Measurements from ENCODE around the gene HACE1.
"Not testable (repeated sequence)": the region's sequence is repeated elsewhere in the genome, so short reads cannot be mapped to it uniquely, and the experiment has no call there.

HACE1 gene

DNA sequence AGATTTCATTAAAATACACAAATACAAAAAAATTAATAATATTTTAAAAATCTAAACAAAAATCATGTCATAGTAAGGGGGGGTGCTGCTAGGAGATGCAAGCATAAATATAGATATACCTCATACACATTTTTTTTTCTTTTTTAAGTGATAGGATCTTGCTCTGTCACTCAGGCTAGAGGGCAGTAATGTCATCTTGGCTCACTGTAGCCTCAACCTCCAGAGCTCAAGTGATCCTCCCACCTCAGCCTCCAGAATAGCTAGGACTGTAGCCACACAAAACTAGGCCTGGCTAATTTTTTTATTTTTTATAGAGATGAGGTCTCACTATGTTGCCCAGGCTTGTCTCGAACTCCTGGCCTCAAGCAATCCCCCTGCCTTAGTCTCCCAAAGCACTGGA lies 90.8 kb downstream of the HACE1 start:
- no peak for ATAC-seq (ENCODE audit: low read depth)
- H3K4me1 ChIP-seq (ENCODE audit: insufficient read depth, poor library complexity, severe bottlenecking) = no peaks in the 10 kb centered on the region
- no peak for DNase-seq (ENCODE audit: low spot score)
- no peaks in the 10 kb centered on the region for H3K9me3 ChIP-seq (ENCODE audit: severe bottlenecking)
- H3K27me3 ChIP-seq (ENCODE audit: insufficient read depth, poor library complexity, severe bottlenecking) = no peaks in the 10 kb centered on the region
- TF ChIP-seq, protein P1, sequence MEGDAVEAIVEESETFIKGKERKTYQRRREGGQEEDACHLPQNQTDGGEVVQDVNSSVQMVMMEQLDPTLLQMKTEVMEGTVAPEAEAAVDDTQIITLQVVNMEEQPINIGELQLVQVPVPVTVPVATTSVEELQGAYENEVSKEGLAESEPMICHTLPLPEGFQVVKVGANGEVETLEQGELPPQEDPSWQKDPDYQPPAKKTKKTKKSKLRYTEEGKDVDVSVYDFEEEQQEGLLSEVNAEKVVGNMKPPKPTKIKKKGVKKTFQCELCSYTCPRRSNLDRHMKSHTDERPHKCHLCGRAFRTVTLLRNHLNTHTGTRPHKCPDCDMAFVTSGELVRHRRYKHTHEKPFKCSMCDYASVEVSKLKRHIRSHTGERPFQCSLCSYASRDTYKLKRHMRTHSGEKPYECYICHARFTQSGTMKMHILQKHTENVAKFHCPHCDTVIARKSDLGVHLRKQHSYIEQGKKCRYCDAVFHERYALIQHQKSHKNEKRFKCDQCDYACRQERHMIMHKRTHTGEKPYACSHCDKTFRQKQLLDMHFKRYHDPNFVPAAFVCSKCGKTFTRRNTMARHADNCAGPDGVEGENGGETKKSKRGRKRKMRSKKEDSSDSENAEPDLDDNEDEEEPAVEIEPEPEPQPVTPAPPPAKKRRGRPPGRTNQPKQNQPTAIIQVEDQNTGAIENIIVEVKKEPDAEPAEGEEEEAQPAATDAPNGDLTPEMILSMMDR (IDR thresholded peaks at IDR 0.05; ENCODE audit: poor library complexity, severe bottlenecking) = no peak
- H3K36me3 ChIP-seq (ENCODE audit: low read depth) = peaks cover 23% of the 10 kb centered on the region
- no peak overlapping the region for H3K4me3 ChIP-seq (ENCODE audit: severe bottlenecking)
- H3K27ac ChIP-seq (ENCODE audit: poor library complexity, severe bottlenecking) = no peak overlapping the region

DNA sequence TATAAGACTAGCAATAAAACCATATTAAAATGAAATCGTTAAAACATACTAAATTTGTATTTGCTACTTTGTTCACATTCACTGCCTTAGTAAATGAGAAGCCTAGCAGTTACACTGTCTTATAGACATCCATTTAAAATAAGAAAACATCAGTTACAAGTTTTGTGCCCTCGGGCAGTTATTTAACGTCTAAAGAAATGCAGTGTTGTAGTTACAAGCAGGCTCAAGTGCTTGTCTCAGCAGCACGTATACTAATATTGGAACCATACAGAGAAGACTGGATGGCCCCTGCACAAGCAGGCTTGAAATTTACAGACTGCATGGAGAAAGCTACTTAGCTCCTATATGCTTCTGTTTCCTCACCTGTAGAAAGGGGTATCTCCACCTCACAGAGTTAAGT lies 93.1 kb downstream of the HACE1 start:
- Histone ChIP-seq H3K9me3 (ENCODE audit: severe bottlenecking) (no peaks in the 10 kb centered on the region), H3K36me3 (ENCODE audit: low read depth) (peaks cover 20% of the 10 kb centered on the region), H3K4me3 (ENCODE audit: severe bottlenecking) (no peak overlapping the region), H3K27me3 (ENCODE audit: insufficient read depth, poor library complexity, severe bottlenecking) (no peaks in the 10 kb centered on the region), H3K4me1 (ENCODE audit: insufficient read depth, poor library complexity, severe bottlenecking) (no peaks in the 10 kb centered on the region), H3K27ac (ENCODE audit: poor library complexity, severe bottlenecking) (no peak overlapping the region)
- DNase-seq (ENCODE audit: low spot score) (no peak), ATAC-seq (ENCODE audit: low read depth) (no peak)
- TF ChIP-seq, protein P1 (IDR thresholded peaks at IDR 0.05; ENCODE audit: poor library complexity, severe bottlenecking) = no peak

DNA sequence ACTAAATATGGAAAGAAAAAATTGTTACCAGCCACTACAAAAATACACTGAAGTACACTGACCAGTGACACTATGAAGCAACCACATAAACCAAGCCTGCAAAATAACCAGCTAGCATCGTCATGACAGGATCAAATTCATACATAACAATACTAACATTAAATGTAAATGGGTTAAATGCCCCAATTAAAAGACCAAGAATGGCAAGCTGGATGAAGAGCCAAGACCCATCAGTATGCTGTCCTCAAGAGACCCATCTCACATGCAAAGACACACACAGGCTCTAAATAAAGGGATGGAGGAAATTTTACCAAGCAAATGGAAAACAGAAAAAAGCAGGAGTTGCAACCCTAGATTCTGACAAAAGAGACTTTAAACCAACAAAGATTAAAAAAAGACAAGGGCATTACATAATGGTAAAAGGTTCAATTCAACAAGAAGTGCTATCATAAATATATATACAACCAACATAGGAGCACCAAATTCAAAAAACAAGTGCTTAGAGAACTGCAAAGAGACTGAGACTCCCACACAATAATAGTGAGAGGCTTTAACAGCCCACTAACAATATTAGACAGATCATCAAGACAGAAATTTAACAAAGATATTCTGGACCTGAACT lies 104.8 kb downstream of the HACE1 start:
- Histone ChIP-seq H3K4me3 (ENCODE audit: severe bottlenecking) (no peak overlapping the region), H3K27me3 (ENCODE audit: insufficient read depth, poor library complexity, severe bottlenecking) (no peaks in the 10 kb centered on the region), H3K4me1 (ENCODE audit: insufficient read depth, poor library complexity, severe bottlenecking) (no peaks in the 10 kb centered on the region), H3K36me3 (ENCODE audit: low read depth) (no peaks in the 10 kb centered on the region), H3K27ac (ENCODE audit: poor library complexity, severe bottlenecking) (no peak overlapping the region), H3K9me3 (ENCODE audit: severe bottlenecking) (peaks cover 8% of the 10 kb centered on the region)
- no peak for ATAC-seq (ENCODE audit: low read depth)
- TF ChIP-seq, protein P1 (IDR thresholded peaks at IDR 0.05; ENCODE audit: poor library complexity, severe bottlenecking) = no peak
- no peak for DNase-seq (ENCODE audit: low spot score)

DNA sequence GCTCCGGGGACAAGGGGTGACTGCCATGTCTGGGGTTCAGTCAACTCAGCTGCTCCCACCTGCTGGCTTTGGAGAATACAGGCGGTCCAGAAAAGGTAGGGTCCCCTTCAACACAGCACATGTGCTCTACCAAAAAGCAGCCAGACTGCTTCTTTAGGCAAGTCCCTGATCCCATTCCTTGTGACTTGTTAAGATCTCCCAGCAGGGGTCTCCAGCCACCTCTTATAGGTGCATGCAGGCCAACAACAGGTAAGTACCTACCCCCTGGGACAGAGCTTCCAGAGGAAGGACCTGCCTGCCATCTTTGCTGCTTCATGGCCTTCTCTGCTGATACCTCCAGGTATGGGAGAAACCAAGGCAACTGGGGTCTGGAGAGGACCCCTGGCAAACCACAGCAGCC lies 106.5 kb downstream of the HACE1 start:
- TF ChIP-seq, protein P1 (IDR thresholded peaks at IDR 0.05; ENCODE audit: poor library complexity, severe bottlenecking) = no peak
- DNase-seq (ENCODE audit: low spot score) (no peak), ATAC-seq (ENCODE audit: low read depth) (no peak)
- Histone ChIP-seq H3K27me3 (ENCODE audit: insufficient read depth, poor library complexity, severe bottlenecking) (no peaks in the 10 kb centered on the region), H3K27ac (ENCODE audit: poor library complexity, severe bottlenecking) (no peak overlapping the region), H3K36me3 (ENCODE audit: low read depth) (no peaks in the 10 kb centered on the region), H3K4me1 (ENCODE audit: insufficient read depth, poor library complexity, severe bottlenecking) (no peaks in the 10 kb centered on the region), H3K4me3 (ENCODE audit: severe bottlenecking) (no peak overlapping the region), H3K9me3 (ENCODE audit: severe bottlenecking) (peaks cover 8% of the 10 kb centered on the region)

DNA sequence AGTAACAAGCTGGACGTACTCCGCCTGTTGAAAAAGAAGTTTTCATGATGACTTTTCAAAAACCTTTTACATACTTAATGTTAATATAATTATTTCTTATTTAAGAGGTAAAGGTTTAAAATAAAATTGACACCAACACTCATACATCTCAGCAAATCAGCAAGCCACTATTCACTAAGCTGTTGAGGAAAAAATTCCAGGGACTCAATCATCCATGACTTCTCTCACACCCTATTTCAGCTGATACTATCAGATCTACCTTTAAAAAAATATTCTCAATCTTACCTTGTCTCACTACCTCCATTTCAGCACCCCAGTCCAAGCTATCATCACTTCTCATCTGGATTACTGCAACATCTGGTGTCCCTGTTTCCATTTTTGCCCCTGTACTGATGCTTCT lies 109.3 kb downstream of the HACE1 start:
- Histone ChIP-seq H3K4me1 (ENCODE audit: insufficient read depth, poor library complexity, severe bottlenecking) (no peaks in the 10 kb centered on the region), H3K36me3 (ENCODE audit: low read depth) (no peaks in the 10 kb centered on the region), H3K27me3 (ENCODE audit: insufficient read depth, poor library complexity, severe bottlenecking) (no peaks in the 10 kb centered on the region), H3K4me3 (ENCODE audit: severe bottlenecking) (no peak overlapping the region), H3K9me3 (ENCODE audit: severe bottlenecking) (peaks cover 4% of the 10 kb centered on the region), H3K27ac (ENCODE audit: poor library complexity, severe bottlenecking) (no peak overlapping the region)
- no peak for ATAC-seq (ENCODE audit: low read depth)
- DNase-seq (ENCODE audit: low spot score) = no peak
- TF ChIP-seq, protein P1 (IDR thresholded peaks at IDR 0.05; ENCODE audit: poor library complexity, severe bottlenecking) = no peak

DNA sequence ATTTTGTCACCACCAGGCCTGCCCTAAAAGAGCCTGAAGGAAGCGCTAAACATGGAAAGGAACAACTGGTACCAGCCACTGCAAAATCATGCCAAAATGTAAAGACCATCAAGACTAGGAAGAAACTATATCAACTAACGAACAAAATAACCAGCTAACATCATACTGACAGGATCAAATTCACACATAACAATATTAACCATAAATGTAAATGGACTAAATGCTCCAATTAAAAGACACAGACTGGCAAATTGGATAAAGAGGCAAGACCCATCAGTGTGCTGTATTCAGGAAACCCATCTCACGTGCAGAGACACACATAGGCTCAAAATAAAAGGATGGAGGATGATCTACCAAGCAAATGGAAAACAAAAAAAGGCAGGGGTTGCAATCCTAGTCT lies 120.6 kb downstream of the HACE1 start:
- H3K4me1 ChIP-seq (ENCODE audit: insufficient read depth, poor library complexity, severe bottlenecking); H3K9me3 ChIP-seq (ENCODE audit: severe bottlenecking); H3K36me3 ChIP-seq (ENCODE audit: low read depth); H3K27me3 ChIP-seq (ENCODE audit: insufficient read depth, poor library complexity, severe bottlenecking); H3K27ac ChIP-seq (ENCODE audit: poor library complexity, severe bottlenecking); DNase-seq (ENCODE audit: low spot score); ATAC-seq (ENCODE audit: low read depth); H3K4me3 ChIP-seq (ENCODE audit: severe bottlenecking): not testable (repeated sequence)

DNA sequence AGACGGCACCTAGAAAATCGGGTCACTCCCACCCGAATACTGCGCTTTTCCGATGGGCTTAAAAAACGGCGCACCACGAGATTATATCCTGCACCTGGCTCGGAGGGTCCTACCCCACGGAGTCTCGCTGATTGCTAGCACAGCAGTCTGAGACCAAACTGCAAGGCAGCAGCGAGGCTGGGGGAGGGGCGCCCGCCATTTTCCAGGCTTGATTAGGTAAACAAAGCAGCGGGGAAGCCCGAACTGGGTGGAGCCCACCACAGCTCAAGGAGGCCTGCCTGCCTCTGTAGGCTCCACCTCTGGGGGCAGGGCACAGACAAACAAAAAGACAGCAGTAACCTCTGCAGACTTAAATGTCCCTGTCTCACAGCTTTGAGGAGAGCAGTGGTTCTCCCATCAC lies 122.2 kb downstream of the HACE1 start:
- H3K4me3 ChIP-seq (ENCODE audit: severe bottlenecking); ATAC-seq (ENCODE audit: low read depth); H3K9me3 ChIP-seq (ENCODE audit: severe bottlenecking); H3K27ac ChIP-seq (ENCODE audit: poor library complexity, severe bottlenecking); H3K27me3 ChIP-seq (ENCODE audit: insufficient read depth, poor library complexity, severe bottlenecking); H3K36me3 ChIP-seq (ENCODE audit: low read depth); H3K4me1 ChIP-seq (ENCODE audit: insufficient read depth, poor library complexity, severe bottlenecking); DNase-seq (ENCODE audit: low spot score): not testable (repeated sequence)

Measured in RWPE2 (cell line).